Fibroblast of pulmonary artery (primary cell): Measurements from ENCODE around the gene VPS33A.
A peak's percentile ranks its signal among the peaks of the same experiment; 100 is the strongest.
"Not testable (repeated sequence)": the region's sequence is repeated elsewhere in the genome, so short reads cannot be mapped to it uniquely, and the experiment has no call there.

Experiments
- DNase-seq: peaks from one replicate; pipeline ENCODE4 v3.0.0-alpha.2; 2010; ENCODE audit warnings: low read depth
- H3K4me3 ChIP-seq: replicated peaks from 2 replicates; pipeline ENCODE4 v1.5.1; 2011; ENCODE audit warnings: low read depth, mild to moderate bottlenecking, control low read depth, low read length, moderate library complexity
- CTCF ChIP-seq: IDR thresholded peaks from 2 replicates; pipeline ENCODE4 v1.5.1; 2011; ENCODE audit warnings: mild to moderate bottlenecking, control low read depth, low read length, inconsistent platforms; ENCODE audit errors: missing control alignments

Gene VPS33A

GRCh38 chr12:122205053-122205925, 61.0 kb downstream of the VPS33A start:
- TF ChIP-seq CTCF = no peak
- no peak for DNase-seq
- no peak overlapping the region for H3K4me3 ChIP-seq

GRCh38 chr12:122204167-122205052, 61.9 kb downstream of the VPS33A start:
- DNase-seq = no peak
- peak overlapping the region; percentile 56 for H3K4me3 ChIP-seq

GRCh38 chr12:122203301-122204166, 62.8 kb downstream of the VPS33A start, which contains the start of gene B3GNT4:
Gene B3GNT4 (plus strand): TSS chr12:122203709. CDS start chr12:122204619, 910 bp downstream.
- peak; percentile 49 for DNase-seq
- no peak for TF ChIP-seq CTCF
- peak within 1 kb of the TSS; percentile 56 for H3K4me3 ChIP-seq

More at GRCh38 chr12:122204167-122205052, 61.9 kb downstream of the VPS33A start:
- no peak for TF ChIP-seq CTCF

- DNase-seq = not testable (repeated sequence)
- H3K4me3 ChIP-seq = peak overlapping the region; percentile 56
Measured at GRCh38 chr12:122202811-122203210, 63.5 kb downstream of the VPS33A start.

- H3K4me3 ChIP-seq = no peak overlapping the region
- DNase-seq = no peak
- no peak for TF ChIP-seq CTCF
Measured at GRCh38 chr12:122202017-122202416, 64.3 kb downstream of the VPS33A start.

GRCh38 chr12:122201381-122201780, 64.9 kb downstream of the VPS33A start:
- DNase-seq = no peak
- no peak for TF ChIP-seq CTCF
- no peak overlapping the region for H3K4me3 ChIP-seq
